B cell (primary cell): Measurements from ENCODE around the gene HAGHL. TPM values are rescaled to one million over a fixed set of nuclear protein-coding genes. Genes with fewer than 3 reads are reported as not detected.
"Not testable (repeated sequence)": the region's sequence is repeated elsewhere in the genome, so short reads cannot be mapped to it uniquely, and the experiment has no call there.

ENCODE experiments used
- ATAC-seq: fragments of 200-7000 bp; cut with Tn5 transposase; one replicate; pipeline ENCODE4 v1.10.0; 2021; ENCODE audit warnings: low read depth, mild to moderate bottlenecking, moderate number of reproducible peaks, moderate library complexity
- CTCF ChIA-PET: fragments of 350-600 bp; sonication (Branson Sonifier 250); formaldehyde crosslinking; loops from one replicate; lab custom pipeline; 2021; ENCODE audit warnings: antibody characterized with exemption, inconsistent platforms; lab: Charles Lee
- POLR2A ChIA-PET: fragments of 350-600 bp; sonication (Branson Sonifier 250); formaldehyde crosslinking; loops from one replicate; lab custom pipeline; 2021; ENCODE audit warnings: antibody characterized with exemption; lab: Charles Lee
- DNase-seq: peaks from one replicate; pipeline ENCODE4 v3.0.0; 2013
- H2AFZ ChIP-seq: 2 replicates; pipeline ENCODE4 v1.6.1; 2012; ENCODE audit warnings: mild to moderate bottlenecking, low read depth, low read length; ENCODE audit not compliant: insufficient read depth, poor library complexity, severe bottlenecking
- H3K27ac ChIP-seq, 2 donors: 1 replicate in 1 of 2; 2 replicates in 1 of 2; pipeline ENCODE4 v1.5.1; 2012 to 2013; ENCODE audit warnings: low read length in 2 of 2, mild to moderate bottlenecking in 2 of 2, moderate library complexity in 1 of 2
- H3K27me3 ChIP-seq, 4 experiments: fragments of 200-600 bp in 1 of 4; sonication (generic) in 1 of 4; replicated peaks in 1 of 4; 1 replicate in 2 of 4; 2 replicates in 2 of 4; pipeline versions ENCODE4 v1.6.1 to v1.7.0; 2013 to 2016; ENCODE audit warnings: low read length in 3 of 4, mild to moderate bottlenecking in 2 of 4, mixed read lengths in 1 of 4, moderate library complexity in 1 of 4; ENCODE audit not compliant: insufficient read depth in 4 of 4, control insufficient read depth in 3 of 4; ENCODE audit errors: control extremely low read depth in 1 of 4
- H3K36me3 ChIP-seq, 2 experiments: replicated peaks in 1 of 2; 1 replicate in 1 of 2; 2 replicates in 1 of 2; pipeline versions ENCODE4 v1.6.1 to v1.7.1; 2013; ENCODE audit warnings: low read length in 1 of 2; ENCODE audit not compliant: insufficient read depth in 2 of 2, control insufficient read depth in 1 of 2; ENCODE audit errors: control extremely low read depth in 1 of 2, extremely low read depth in 1 of 2
- H3K4me1 ChIP-seq, 2 donors: fragments of 200-600 bp in 1 of 2; sonication (generic) in 1 of 2; 1 replicate in 1 of 2; 2 replicates in 1 of 2; pipeline versions ENCODE4 v1.5.1 to v1.6.1; 2013 to 2017; ENCODE audit warnings: low read length in 2 of 2; ENCODE audit not compliant: control insufficient read depth in 2 of 2, insufficient read depth in 2 of 2
- H3K4me2 ChIP-seq: replicated peaks from 2 replicates; pipeline ENCODE3; 2012; ENCODE audit warnings: mild to moderate bottlenecking, low read depth, low read length; ENCODE audit not compliant: poor library complexity, severe bottlenecking
- H3K4me3 ChIP-seq, 5 experiments: fragments of 200-600 bp in 1 of 5; sonication (generic) in 1 of 5; 1 replicate in 3 of 5; 2 replicates in 2 of 5; pipeline versions ENCODE4 v1.5.1 to v1.7.0; 2011 to 2016; ENCODE audit warnings: low read length in 4 of 5, mild to moderate bottlenecking in 4 of 5, low read depth in 2 of 5, control low read depth in 1 of 5, moderate library complexity in 1 of 5; ENCODE audit not compliant: insufficient read depth in 1 of 5; ENCODE audit errors: control extremely low read depth in 1 of 5, extremely low read depth in 1 of 5
- H3K79me2 ChIP-seq: fragments of 200-600 bp; sonication (generic); one replicate; pipeline ENCODE4 v1.6.0; 2016; ENCODE audit warnings: low read length; ENCODE audit not compliant: control insufficient read depth, insufficient read depth
- H3K9ac ChIP-seq: fragments of 200-600 bp; sonication (generic); 2 replicates; pipeline ENCODE4 v1.6.1; 2017; ENCODE audit warnings: mild to moderate bottlenecking, low read length, moderate library complexity
- H3K9me3 ChIP-seq, 3 donors: one replicate each; pipeline versions ENCODE4 v1.6.1 to v1.7.1; 2013; ENCODE audit warnings: low read length in 2 of 3; ENCODE audit not compliant: control insufficient read depth in 2 of 3, insufficient read depth in 1 of 3; ENCODE audit errors: control extremely low read depth in 1 of 3
- H4K20me1 ChIP-seq: 2 replicates; pipeline ENCODE4 v1.6.0; 2012; ENCODE audit warnings: mild to moderate bottlenecking, low read length; ENCODE audit not compliant: insufficient read depth, control insufficient read depth, poor library complexity, severe bottlenecking
- H3K27ac Mint-ChIP-seq: one replicate; pipeline ENCODE4 v1.8.0; 2021; ENCODE audit warnings: mixed read lengths
- H3K27me3 Mint-ChIP-seq: one replicate; pipeline ENCODE4 v1.8.0; 2021; ENCODE audit warnings: mixed read lengths
- H3K4me1 Mint-ChIP-seq: one replicate; pipeline ENCODE4 v1.8.0; 2021; ENCODE audit warnings: mixed read lengths
- H3K4me3 Mint-ChIP-seq: one replicate; pipeline ENCODE4 v1.8.0; 2021; ENCODE audit warnings: mixed read lengths
- H3K9me3 Mint-ChIP-seq: one replicate; pipeline ENCODE4 v1.8.0; 2022; ENCODE audit warnings: mixed read lengths; ENCODE audit not compliant: insufficient read depth
- CTCF ChIP-seq: fragments of 200-600 bp; IDR thresholded peaks from one replicate; pipeline ENCODE4 v1.8.0; 2022; ENCODE audit warnings: antibody characterized with exemption, mild to moderate bottlenecking
- EZH2 ChIP-seq: IDR thresholded peaks from 2 replicates; pipeline ENCODE4 v1.6.1; 2012; ENCODE audit warnings: borderline replicate concordance, low read depth, mild to moderate bottlenecking, moderate library complexity, low read length; ENCODE audit not compliant: insufficient read depth, poor library complexity, severe bottlenecking
- WGBS: methylation state at CpG from one replicate; pipeline ENCODE4 v1.1.5; 2013; ENCODE audit warnings: missing lambda C conversion rate; ENCODE audit not compliant: insufficient coverage; 5-methylcytosine and 5-hydroxymethylcytosine counted together
- intact Hi-C: fragments of 100-400 bp; cut with micrococcal nuclease; formaldehyde crosslinking; loops from one replicate; pipeline ENCODE4 v1.10.0; 2022
- polyA plus RNA-seq: library from polyadenylated mRNA; depleted of rRNA; stranded (reverse); fragments of >200 nt; gene quantifications from 2 replicates; pipeline ENCODE4 v1.2.3, GENCODE V29; 2012
- total RNA-seq, 2 donors: library from RNA; stranded (reverse); fragments of 120-200 nt in 1 of 2; gene quantifications; 1 replicate in 1 of 2; 2 replicates in 1 of 2; pipeline versions ENCODE4 v1.2.3 to v1.2.4, GENCODE V29; 2013 to 2022

Gene HAGHL
- total and polyA plus RNA-seq, 2 donors (not counting 1 experiment from before 2014, with no cell fraction given), result 32.3 to 87.1 TPM

- no peaks in the 10 kb centered on the region for H3K9me3 Mint-ChIP-seq
Observed at GRCh38 chr16:741986-742629, 15.2 kb downstream of the HAGHL start.

GRCh38 chr16:742894-743293, 16.0 kb downstream of the HAGHL start:
- H3K9me3 Mint-ChIP-seq, DNase-seq, H4K20me1 ChIP-seq, H3K27me3 Mint-ChIP-seq, H3K36me3 ChIP-seq, H3K4me3 Mint-ChIP-seq, H3K4me2 ChIP-seq, H2AFZ ChIP-seq, H3K27me3 ChIP-seq, ATAC-seq, POLR2A ChIA-PET, intact Hi-C loops, H3K4me3 ChIP-seq, H3K9me3 ChIP-seq, H3K9ac ChIP-seq, H3K27ac Mint-ChIP-seq, H3K27ac ChIP-seq: not testable (repeated sequence)
- 92% methylated on average over 6 of the region's 14 CpGs for WGBS
- Histone ChIP-seq H3K4me1 (peaks cover 14 to 27% of the 10 kb centered on the region in 2 donors), H3K79me2 (peaks cover 16% of the 10 kb centered on the region)
- CTCF ChIA-PET, result interaction anchor here (2.8 to 5.9 kb wide), 2 partner anchors 22 to 27 kb away, joined by 9 to 26 read pairs; partner anchors contain the start of genes ANTKMT and METRN
- H3K4me1 Mint-ChIP-seq, result peaks cover 12% of the 10 kb centered on the region

More at GRCh38 chr16:741986-742629, 15.2 kb downstream of the HAGHL start:
- CTCF ChIA-PET, result interaction anchor here (0.6 to 5.9 kb wide), 5 partner anchors 12 to 45 kb away, joined by 3 to 31 read pairs (median 9); partner anchors contain the start of genes ANTKMT and METRN
- Mint-ChIP-seq H3K4me1 (peaks cover 18% of the 10 kb centered on the region), H3K27ac (peak overlapping the region; percentile 78), H3K27me3 (no peaks in the 10 kb centered on the region), H3K4me3 (peak overlapping the region; percentile 41)
- ATAC-seq (no peak), DNase-seq (no peak)
- Histone ChIP-seq H3K36me3 (peaks cover 0 to under 1% of the 10 kb centered on the region in 2 experiments), H3K27me3 (no peaks in the 10 kb centered on the region), H3K9me3 (no peaks in the 10 kb centered on the region), H3K79me2 (peaks cover 16% of the 10 kb centered on the region), H3K4me3 (no peak overlapping the region), H3K4me2 (no peak overlapping the region), H3K27ac (no peak overlapping the region), H2AFZ (no peak overlapping the region), H3K4me1 (peaks cover 20 to 34% of the 10 kb centered on the region in 2 donors), H4K20me1 (peaks cover 9% of the 10 kb centered on the region), H3K9ac (no peak overlapping the region)
- POLR2A ChIA-PET, result interaction anchor here (1.1 to 2.0 kb wide), 2 partner anchors 9 to 14 kb away, joined by 3 to 11 read pairs; no protein-coding TSS in a partner anchor
- 97% methylated on average over 13 of the region's 15 CpGs for WGBS
- TF ChIP-seq CTCF (no peak), EZH2 (no peak)
- intact Hi-C loops, result loop anchor here (1.0 to 2.0 kb wide), 4 partner anchors 14 to 57 kb away; partner anchors contain the start of genes CHTF18, JMJD8 and RPUSD1
